Activated naive CD4-positive, alpha-beta T cell (primary cell): Measurements from ENCODE around the gene INVS.
"Not testable (repeated sequence)": the region's sequence is repeated elsewhere in the genome, so short reads cannot be mapped to it uniquely, and the experiment has no call there.

ENCODE experiments used
- DNase-seq, 4 experiments: peaks; one replicate each; lab custom pipeline; 2025; lab: John Stamatoyannopoulos, UW

The INVS gene

GRCh38 chr9:100084734-100085133, 14.3 kb upstream of the INVS start:
- DNase-seq = no peak

DNA sequence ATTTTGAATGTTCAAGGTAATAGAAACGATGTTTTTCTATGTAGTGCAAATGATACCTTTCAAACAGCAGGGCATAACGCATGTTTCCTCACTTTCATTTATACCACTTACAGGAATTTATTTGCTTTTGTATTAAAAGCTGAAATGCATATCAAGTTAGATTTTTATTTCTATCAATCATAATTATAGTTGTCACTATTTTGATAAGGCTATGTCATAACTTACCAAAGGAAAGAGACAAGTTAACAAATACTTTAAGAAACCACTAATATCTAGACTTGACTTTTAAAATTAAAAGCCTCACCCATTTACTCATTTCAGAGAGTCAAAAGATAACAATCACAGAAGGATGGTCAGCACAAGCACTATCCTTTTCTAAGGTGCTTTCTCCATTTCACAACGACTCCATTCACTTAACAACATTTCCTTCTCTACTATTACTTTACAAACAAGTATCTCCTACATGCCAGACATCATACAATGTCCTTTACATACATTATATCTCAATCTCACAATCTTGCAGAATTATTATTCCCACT, 12.9 kb upstream of the INVS start:
- no peak for DNase-seq

DNA sequence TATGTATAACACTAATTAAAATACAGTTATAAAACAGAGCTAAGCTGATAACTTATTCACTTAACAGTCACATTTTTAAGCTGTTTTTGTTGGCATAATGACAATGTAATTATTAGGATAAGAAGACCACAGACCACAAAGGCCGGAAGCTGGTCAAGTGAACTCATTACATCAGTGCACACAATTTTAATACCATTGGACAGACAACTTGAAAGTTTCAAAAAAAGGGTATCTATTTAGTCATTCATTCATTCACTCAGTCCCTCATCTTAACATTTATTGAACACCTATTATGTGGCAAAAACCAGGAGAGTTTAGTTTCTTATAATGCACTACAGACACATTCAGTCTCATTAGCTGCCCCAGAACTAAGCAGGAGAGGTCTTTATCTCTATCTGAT, 11.8 kb upstream of the INVS start:
- DNase-seq = no peak

DNA sequence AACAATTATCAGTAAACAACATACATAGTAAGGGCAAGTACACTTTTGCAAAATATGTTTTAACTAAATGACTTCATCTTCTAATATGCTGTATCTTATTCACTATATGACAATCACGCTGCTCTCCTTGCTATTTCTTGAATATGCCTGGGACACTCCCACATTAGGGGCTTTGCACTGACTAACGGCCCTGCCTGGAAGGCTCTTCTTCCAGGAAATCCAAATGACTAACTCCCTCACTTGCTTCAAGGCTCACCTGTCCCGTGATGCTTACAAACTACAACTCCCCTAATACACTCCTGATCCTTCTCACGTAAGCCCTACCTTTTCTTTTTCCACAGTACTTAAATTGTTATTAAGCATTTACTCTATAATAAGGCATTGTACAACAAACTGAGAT, 10.8 kb upstream of the INVS start:
- DNase-seq = no peak

- DNase-seq = no peak
Measured at GRCh38 chr9:100090880-100091279, 8.2 kb upstream of the INVS start.

GRCh38 chr9:100091650-100092049, 7.4 kb upstream of the INVS start:
- no peak for DNase-seq

DNA sequence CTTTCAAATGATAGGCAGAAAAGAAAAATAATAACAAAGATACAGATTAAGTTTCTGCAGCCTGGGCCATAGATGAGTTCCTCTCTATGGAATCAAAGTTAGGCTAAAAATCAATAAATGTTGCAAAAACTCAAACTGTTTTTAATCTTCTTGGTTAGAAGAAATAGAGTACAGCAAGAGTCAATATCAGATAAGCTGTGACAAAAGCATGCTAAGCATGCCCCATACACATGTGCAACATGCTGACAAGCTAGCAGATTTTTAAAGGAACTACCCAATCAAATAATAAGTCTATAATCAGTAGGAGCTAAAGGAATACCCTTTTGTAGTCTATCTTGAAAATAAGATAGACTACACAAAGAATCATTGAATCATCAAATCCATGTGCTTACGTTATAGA, 7.0 kb upstream of the INVS start:
- DNase-seq = no peak

GRCh38 chr9:100094411-100094810, 4.6 kb upstream of the INVS start:
- not testable (repeated sequence) for DNase-seq

DNA sequence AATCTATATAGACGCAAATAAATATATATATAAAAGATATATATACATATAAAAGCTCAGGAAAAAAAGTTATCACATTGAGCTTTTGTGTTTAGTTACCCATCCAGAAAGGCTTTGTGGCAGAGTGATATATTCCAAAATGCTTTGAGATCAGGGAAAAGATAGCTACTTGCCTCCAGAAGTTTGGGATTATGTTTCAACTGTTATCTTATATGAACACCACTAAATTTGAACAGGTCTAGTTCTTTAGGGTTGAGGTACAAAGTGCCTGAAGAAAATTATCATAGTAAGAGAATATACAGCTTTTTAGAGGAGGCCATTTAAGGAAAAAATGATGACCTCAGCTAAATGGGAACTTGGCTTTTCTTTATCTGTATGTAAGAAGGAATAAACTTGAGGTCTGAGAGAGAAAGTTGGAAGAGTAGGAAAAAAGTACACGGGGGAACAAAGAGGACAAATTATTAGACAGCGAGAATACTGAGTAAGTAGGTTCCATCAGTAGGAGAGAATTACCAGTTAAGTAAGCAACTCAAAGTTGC, 2.6 kb upstream of the INVS start:
- DNase-seq = no peak

DNA sequence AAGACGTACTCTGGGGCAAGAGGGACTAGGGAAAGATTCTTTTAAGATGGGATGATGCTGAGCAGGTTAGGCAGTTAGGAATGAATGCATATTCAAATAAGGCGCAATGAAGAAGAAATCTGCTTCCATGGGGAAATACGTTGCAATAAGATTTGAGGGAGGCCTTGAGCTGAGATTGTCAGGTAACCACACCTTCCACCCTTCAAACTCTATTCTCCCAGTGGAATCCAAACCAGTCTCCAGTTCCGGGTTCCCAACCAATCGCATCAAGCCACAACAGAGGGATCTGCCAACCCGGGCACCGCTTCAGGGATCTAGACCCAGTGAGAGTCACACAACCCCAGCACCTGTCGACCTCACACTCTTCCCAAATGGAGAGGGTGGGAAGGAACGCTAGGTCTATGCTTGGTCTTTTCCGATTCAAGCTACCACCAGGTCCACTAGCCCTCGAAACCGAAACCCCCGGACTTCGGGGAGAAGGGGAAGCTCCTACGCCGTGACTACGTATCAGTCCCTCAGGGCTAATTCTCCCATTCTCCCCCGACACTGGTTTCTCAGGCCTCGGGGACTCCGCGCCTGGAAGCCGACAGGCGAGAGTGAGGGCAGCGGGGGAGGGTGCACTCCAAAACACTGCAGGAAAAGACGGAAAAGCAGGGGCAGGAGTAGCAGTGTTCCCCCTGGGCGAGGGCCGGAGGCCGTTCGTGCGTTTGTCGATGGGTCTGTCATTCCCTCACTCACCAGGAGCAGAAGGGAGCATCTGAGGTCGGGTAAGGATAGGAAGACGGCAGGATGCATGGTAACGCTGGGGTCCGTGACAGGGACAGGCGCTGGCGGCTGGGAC, 777 bp upstream of the INVS start:
- peak in 1 of 4 experiments; percentile 17 for DNase-seq

GRCh38 chr9:100099722-100100042, 639 bp downstream of the INVS start:
- DNase-seq = peak in 1 of 4 experiments; percentile 4

GRCh38 chr9:100100146-100100667, 1.2 kb downstream of the INVS start:
- DNase-seq = no peak

- DNase-seq = no peak
Measured at GRCh38 chr9:100101608-100102007, 2.6 kb downstream of the INVS start.

GRCh38 chr9:100104314-100104713, 5.3 kb downstream of the INVS start:
- DNase-seq = no peak

GRCh38 chr9:100105861-100106260, 6.8 kb downstream of the INVS start:
- DNase-seq = no peak

DNA sequence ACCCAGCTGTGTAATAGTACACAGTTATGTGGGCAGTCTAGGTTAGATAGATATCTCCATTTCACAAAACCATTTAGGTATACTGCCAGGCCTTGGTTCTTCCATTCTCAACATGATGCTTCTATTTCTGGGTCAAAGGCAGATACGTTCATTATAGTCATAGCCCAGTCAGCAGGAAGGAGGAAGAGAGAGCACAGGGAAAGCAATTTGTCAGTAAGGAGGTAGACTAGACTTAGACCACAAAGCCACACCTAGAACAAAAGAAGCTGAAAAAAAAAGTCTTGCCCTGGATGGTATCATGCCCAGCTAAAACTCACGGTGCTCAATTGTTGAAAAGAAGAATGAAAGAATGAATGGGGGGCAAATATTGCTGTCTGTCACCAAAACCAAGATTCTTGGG, 7.6 kb downstream of the INVS start:
- no peak for DNase-seq

DNA sequence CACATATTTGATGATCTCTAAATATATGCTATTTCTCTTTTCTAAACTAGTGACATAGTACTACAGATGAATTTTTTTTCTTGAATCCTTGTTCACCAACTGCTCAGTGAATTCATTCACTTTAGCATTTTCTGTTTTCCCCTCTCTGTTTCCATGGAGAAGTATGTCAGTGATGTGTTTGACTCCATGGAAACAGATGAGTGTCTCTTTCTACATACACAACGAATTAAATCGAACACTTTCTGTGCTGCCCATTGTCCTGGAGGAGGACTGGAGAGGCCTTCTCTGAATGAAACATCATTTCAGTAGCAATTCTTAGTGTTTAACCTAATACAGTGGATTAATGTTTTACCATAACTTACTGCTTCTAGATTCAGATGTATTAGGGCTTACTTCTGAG, 9.5 kb downstream of the INVS start:
- DNase-seq = no peak

DNA sequence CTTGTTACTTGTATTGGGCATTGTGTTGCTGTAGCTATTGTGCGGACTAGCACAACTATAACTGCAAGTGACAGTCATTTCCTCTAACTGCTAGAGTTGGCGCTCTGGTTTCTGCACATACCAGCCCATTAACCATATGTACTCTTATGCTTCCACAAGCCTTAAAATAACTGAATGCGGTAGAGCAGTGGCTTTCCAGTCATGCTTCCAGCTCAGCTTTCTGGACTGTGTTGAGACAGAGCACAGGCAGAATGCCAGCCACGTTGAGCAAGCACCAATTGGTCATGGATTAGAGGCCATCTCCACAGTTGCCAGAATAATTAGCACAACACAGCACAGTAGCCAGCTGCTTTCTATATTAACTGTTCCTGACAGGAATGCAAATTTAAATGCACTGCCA, 12.2 kb downstream of the INVS start:
- DNase-seq = no peak

GRCh38 chr9:100112677-100113336, 13.8 kb downstream of the INVS start:
- DNase-seq = no peak

GRCh38 chr9:100117316-100117715, 18.3 kb downstream of the INVS start:
- no peak for DNase-seq

GRCh38 chr9:100120286-100120685, 21.2 kb downstream of the INVS start:
- DNase-seq = no peak

GRCh38 chr9:100125236-100125635, 26.2 kb downstream of the INVS start:
- DNase-seq = no peak

GRCh38 chr9:100125910-100126309, 26.9 kb downstream of the INVS start:
- no peak for DNase-seq
